DOHH2 (cell line): ENCODE data around the gene MDGA2.

Experiments
- CTCF ChIP-seq: fragments of 200-600 bp; sonication (generic); IDR thresholded peaks from one replicate; pipeline ENCODE4 v1.5.1; 2014; ENCODE audit warnings: antibody characterized with exemption, mild to moderate bottlenecking, low read depth, low read length; ENCODE audit not compliant: poor library complexity, severe bottlenecking
- EZH2phosphoT487 ChIP-seq: fragments of 200-600 bp; sonication (generic); IDR thresholded peaks from 2 replicates; pipeline ENCODE4 v1.6.1; 2017; ENCODE audit warnings: borderline replicate concordance, mild to moderate bottlenecking, antibody characterized with exemption, low read length, moderate library complexity, mixed read lengths

- no peak for TF ChIP-seq CTCF
- TF ChIP-seq EZH2phosphoT487 = no peak
Observed at GRCh38 chr14:46819117-46819516, 856.3 kb downstream of the MDGA2 start.
